ENCODE data around the gene NELL1.

NELL1 gene

DNA sequence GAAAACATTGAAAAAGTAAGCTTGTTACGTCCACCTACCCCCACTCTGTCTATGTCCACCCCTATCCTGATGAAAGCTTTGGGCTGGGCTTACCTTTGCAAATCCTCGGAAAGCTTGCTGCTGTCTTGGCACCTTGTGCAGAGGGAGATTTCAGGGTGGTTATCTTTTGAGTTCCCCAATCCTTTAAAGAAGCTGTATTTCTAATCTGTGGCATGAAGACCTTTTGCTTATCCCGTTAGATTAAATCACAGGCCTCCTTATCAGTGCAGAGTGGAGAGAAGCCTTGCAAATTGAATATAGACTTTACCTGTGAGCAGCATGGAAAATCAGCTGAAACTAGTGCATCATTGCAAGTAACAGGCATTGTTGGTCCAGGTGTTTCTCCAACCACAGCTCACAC lies 942.9 kb downstream of the NELL1 start:
- no peak for DNase-seq

- no peak for DNase-seq
Observed at GRCh38 chr11:21614961-21615360, 945.6 kb downstream of the NELL1 start.

DNA sequence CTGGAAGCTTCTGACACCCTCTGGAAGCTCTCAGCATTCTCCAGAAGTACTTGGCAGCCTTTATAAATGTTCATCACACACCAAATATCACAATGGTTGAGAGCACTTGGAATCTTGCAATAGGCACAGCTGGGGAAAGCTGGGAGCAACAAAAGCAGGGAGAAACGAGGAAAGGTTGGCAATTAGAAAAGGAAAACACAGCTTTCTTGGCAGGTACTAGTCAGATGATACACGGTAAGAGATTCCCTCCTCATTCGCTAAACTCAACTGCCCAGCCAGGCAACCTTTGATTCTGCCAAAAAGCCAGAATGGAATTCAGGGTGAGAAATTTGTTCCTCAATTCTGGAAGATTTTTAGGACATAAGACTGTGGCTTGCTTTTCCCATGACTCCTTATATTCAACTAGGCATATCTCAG lies 946.6 kb downstream of the NELL1 start:
- no peak for DNase-seq

DNA sequence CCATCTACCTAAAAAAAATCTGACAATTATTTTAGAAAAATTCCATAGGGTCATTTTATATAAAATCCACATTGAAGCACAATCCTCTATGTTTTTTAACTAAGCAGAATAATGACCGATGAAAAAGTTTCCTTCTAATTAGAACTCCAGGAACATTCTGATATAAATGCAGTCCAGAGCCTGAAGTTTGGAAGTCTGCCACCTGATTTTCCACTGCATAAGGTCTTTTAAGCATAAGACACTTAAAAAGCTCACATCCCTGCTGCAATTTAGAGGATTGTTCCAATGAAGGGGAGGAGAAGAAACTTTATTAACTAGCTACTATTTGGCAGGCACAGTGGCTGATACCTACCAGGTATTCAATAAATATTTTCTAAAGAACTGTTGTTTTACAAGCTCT lies 953.2 kb downstream of the NELL1 start:
- no peak for DNase-seq

DNA sequence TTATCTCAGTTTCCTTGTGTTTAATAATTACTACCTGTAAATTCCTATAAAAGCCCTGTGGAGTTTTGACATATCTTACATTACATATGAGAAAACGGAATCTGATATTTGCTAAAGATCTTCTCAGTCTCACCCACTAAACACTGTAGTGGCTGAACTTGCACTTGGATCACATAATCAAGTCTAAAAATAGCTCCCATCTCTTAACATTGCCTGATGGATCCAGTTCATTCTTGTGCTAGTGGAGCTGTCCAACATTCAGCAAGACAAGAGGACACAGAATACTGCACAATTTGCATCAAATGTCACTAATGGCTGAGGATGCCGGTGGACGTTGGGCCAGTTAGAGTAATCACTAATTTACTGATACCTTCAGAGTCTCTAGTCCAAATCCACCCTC lies 953.6 kb downstream of the NELL1 start:
- no peak for DNase-seq
